CD14-positive monocyte (primary cell): ENCODE data around the gene ACTRT2. TPM values are rescaled to one million over a fixed set of nuclear protein-coding genes. Genes with fewer than 3 reads are reported as not detected.

ENCODE experiments used
- DNase-seq, 3 donors: peaks; one replicate each; pipeline ENCODE4 v3.0.0-alpha.2; 2011 to 2022
- H2AFZ ChIP-seq: 2 replicates; pipeline ENCODE4 v1.6.0; 2012; ENCODE audit warnings: mild to moderate bottlenecking, low read depth, low read length, inconsistent platforms; ENCODE audit not compliant: insufficient read depth, poor library complexity, severe bottlenecking
- H3K27ac ChIP-seq, 2 donors: 1 replicate in 1 of 2; 2 replicates in 1 of 2; pipeline ENCODE4 v1.5.1; 2012 to 2013; ENCODE audit warnings: low read length in 2 of 2, control low read depth in 1 of 2, inconsistent platforms in 1 of 2, low read depth in 1 of 2, mild to moderate bottlenecking in 1 of 2
- H3K27me3 ChIP-seq, 2 donors: one replicate each; pipeline versions ENCODE4 v1.6.0 to v1.6.1; 2011 to 2013; ENCODE audit warnings: low read length in 2 of 2; ENCODE audit not compliant: control insufficient read depth in 2 of 2, insufficient read depth in 2 of 2
- H3K36me3 ChIP-seq, 2 donors: replicated peaks in 1 of 2; 1 replicate in 1 of 2; 2 replicates in 1 of 2; pipeline versions ENCODE4 v1.5.1 to v1.6.1; 2012 to 2013; ENCODE audit warnings: low read length in 2 of 2, control low read depth in 1 of 2, inconsistent platforms in 1 of 2, mild to moderate bottlenecking in 1 of 2; ENCODE audit not compliant: insufficient read depth in 2 of 2, control insufficient read depth in 1 of 2
- H3K4me1 ChIP-seq, 2 donors: 1 replicate in 1 of 2; 2 replicates in 1 of 2; pipeline versions ENCODE4 v1.5.1 to v1.6.1; 2012 to 2013; ENCODE audit warnings: low read length in 2 of 2, control low read depth in 1 of 2, inconsistent platforms in 1 of 2, mild to moderate bottlenecking in 1 of 2, moderate library complexity in 1 of 2; ENCODE audit not compliant: insufficient read depth in 2 of 2, control insufficient read depth in 1 of 2
- H3K4me2 ChIP-seq: replicated peaks from 2 replicates; pipeline ENCODE3; 2012; ENCODE audit warnings: low read length, moderate library complexity, mild to moderate bottlenecking; ENCODE audit not compliant: poor library complexity, severe bottlenecking; ENCODE audit errors: extremely low read depth
- H3K4me3 ChIP-seq, 3 experiments: fragments of 200-600 bp in 1 of 3; sonication (generic) in 1 of 3; replicated peaks in 1 of 3; 1 replicate in 2 of 3; 2 replicates in 1 of 3; pipeline ENCODE4 v1.5.1; 2011 to 2013; ENCODE audit warnings: low read length in 3 of 3, mild to moderate bottlenecking in 3 of 3, control low read depth in 2 of 3, low read depth in 2 of 3, inconsistent platforms in 1 of 3, moderate library complexity in 1 of 3
- H3K79me2 ChIP-seq: 2 replicates; pipeline ENCODE4 v1.6.0; 2012; ENCODE audit warnings: mild to moderate bottlenecking, control low read depth, inconsistent platforms, low read length, moderate library complexity; ENCODE audit not compliant: insufficient read depth
- H3K9ac ChIP-seq: 2 replicates; pipeline ENCODE4 v1.6.0; 2017; ENCODE audit warnings: low read length, mild to moderate bottlenecking; ENCODE audit not compliant: insufficient read depth, poor library complexity, severe bottlenecking
- H3K9me3 ChIP-seq, 2 donors: replicated peaks in 1 of 2; 1 replicate in 1 of 2; 2 replicates in 1 of 2; pipeline versions ENCODE4 v1.5.1 to v1.6.1; 2012 to 2013; ENCODE audit warnings: low read length in 2 of 2, control low read depth in 1 of 2; ENCODE audit not compliant: control insufficient read depth in 1 of 2, insufficient read depth in 1 of 2
- H4K20me1 ChIP-seq: 2 replicates; pipeline ENCODE4 v1.6.0; 2012; ENCODE audit warnings: mild to moderate bottlenecking, low read length, control low read depth, moderate library complexity; ENCODE audit not compliant: insufficient read depth
- H3K27ac Mint-ChIP-seq, 7 donors: one replicate each; pipeline ENCODE4 v1.8.0; 2020; ENCODE audit warnings: mild to moderate bottlenecking in 7 of 7, mixed read lengths in 7 of 7, moderate library complexity in 6 of 7, inconsistent platforms in 2 of 7
- H3K27me3 Mint-ChIP-seq, 3 donors: one replicate each; pipeline ENCODE4 v1.8.0; 2021 to 2022; ENCODE audit warnings: low read depth in 3 of 3, mild to moderate bottlenecking in 3 of 3, mixed read lengths in 3 of 3, moderate library complexity in 3 of 3, inconsistent platforms in 1 of 3
- H3K36me3 Mint-ChIP-seq, 2 donors: one replicate each; pipeline ENCODE4 v1.8.0; 2020; ENCODE audit warnings: mixed read lengths in 2 of 2, inconsistent platforms in 1 of 2, mild to moderate bottlenecking in 1 of 2
- H3K4me1 Mint-ChIP-seq: one replicate; pipeline ENCODE4 v1.8.0; 2020; ENCODE audit warnings: mild to moderate bottlenecking, mixed read lengths
- H3K4me3 Mint-ChIP-seq, 2 donors: one replicate each; pipeline ENCODE4 v1.8.0; 2020; ENCODE audit warnings: mild to moderate bottlenecking in 2 of 2, mixed read lengths in 2 of 2, moderate library complexity in 1 of 2
- H3K9me3 Mint-ChIP-seq, 7 donors: one replicate each; pipeline ENCODE4 v1.8.0; 2020 to 2022; ENCODE audit warnings: mixed read lengths in 7 of 7, mild to moderate bottlenecking in 6 of 7, moderate library complexity in 6 of 7, inconsistent platforms in 2 of 7
- WGBS: methylation state at CpG from one replicate; pipeline ENCODE4 v1.1.5; 2013; ENCODE audit warnings: missing lambda C conversion rate; ENCODE audit not compliant: insufficient coverage; 5-methylcytosine and 5-hydroxymethylcytosine counted together
- intact Hi-C, 2 donors: fragments of 100-400 bp; cut with micrococcal nuclease; formaldehyde crosslinking; loops; one replicate each; pipeline versions ENCODE4 v1.15.0 to v1.15.1; 2023
- polyA plus RNA-seq, 3 donors: library from polyadenylated mRNA; depleted of rRNA in 1 of 3; unstranded in 2 of 3; stranded (reverse) in 1 of 3; fragments of 300-500 nt in 2 of 3; fragments of >200 nt in 1 of 3; fragmentation: Illumina TruSeq in 2 of 3; gene quantifications; 1 replicate in 2 of 3; 2 replicates in 1 of 3; pipeline ENCODE4 v1.2.3, GENCODE V29; 2012 to 2021
- TF ChIP-seq, protein P1 (sequence below): fragments of 200-600 bp; IDR thresholded peaks from one replicate; pipeline ENCODE4 v1.8.0; 2022; ENCODE audit warnings: antibody characterized with exemption, mild to moderate bottlenecking

Gene ACTRT2
- polyA plus RNA-seq, 3 donors: not detected

DNA sequence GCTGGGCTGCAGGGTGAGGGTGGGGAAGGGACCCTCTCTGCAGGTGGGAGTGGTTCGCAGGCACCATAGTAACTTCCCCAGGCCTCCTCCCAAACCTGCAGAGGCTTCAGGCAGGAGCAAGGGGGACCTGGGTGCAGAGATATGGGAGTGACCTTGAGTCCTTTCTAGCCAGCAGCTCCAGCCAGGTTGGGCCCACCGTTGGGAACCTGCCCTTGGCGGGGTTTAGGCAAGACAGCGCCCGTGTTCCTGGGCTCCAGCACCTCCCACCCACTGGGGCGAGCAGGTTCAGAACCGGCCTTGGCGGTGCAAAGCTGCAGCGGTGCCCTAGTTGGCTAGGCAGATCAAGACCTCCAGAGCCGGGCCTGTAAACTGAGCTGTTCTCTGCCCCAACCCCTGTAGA is 45.6 kb downstream of the ACTRT2 start:
- Histone ChIP-seq H2AFZ (no peak overlapping the region), H3K4me3 (no peak overlapping the region), H3K4me1 (peaks cover 0 to 10% of the 10 kb centered on the region in 2 donors), H3K27ac (no peak overlapping the region), H3K36me3 (no peaks in the 10 kb centered on the region), H4K20me1 (no peaks in the 10 kb centered on the region), H3K9ac (no peak overlapping the region), H3K27me3 (peaks cover 11 to 39% of the 10 kb centered on the region in 2 donors), H3K9me3 (peaks cover 0 to under 1% of the 10 kb centered on the region in 2 donors), H3K4me2 (no peak overlapping the region), H3K79me2 (no peaks in the 10 kb centered on the region)
- TF ChIP-seq, protein P1, sequence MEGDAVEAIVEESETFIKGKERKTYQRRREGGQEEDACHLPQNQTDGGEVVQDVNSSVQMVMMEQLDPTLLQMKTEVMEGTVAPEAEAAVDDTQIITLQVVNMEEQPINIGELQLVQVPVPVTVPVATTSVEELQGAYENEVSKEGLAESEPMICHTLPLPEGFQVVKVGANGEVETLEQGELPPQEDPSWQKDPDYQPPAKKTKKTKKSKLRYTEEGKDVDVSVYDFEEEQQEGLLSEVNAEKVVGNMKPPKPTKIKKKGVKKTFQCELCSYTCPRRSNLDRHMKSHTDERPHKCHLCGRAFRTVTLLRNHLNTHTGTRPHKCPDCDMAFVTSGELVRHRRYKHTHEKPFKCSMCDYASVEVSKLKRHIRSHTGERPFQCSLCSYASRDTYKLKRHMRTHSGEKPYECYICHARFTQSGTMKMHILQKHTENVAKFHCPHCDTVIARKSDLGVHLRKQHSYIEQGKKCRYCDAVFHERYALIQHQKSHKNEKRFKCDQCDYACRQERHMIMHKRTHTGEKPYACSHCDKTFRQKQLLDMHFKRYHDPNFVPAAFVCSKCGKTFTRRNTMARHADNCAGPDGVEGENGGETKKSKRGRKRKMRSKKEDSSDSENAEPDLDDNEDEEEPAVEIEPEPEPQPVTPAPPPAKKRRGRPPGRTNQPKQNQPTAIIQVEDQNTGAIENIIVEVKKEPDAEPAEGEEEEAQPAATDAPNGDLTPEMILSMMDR: no peak
- Mint-ChIP-seq H3K27ac (no peak overlapping the region), H3K36me3 (peaks cover 0 to 2% of the 10 kb centered on the region in 2 donors), H3K9me3 (peaks cover 0 to 9% (median 2%) of the 10 kb centered on the region in 7 donors), H3K4me3 (peak overlapping the region in 1 of 2 donors; percentile 67), H3K4me1 (peaks cover 5% of the 10 kb centered on the region), H3K27me3 (peaks cover 35 to 59% (median 37%) of the 10 kb centered on the region in 3 donors)
- intact Hi-C loops: no loop called here
- no peak for DNase-seq
- WGBS: 79% methylated on average over 6 of the region's 10 CpGs

DNA sequence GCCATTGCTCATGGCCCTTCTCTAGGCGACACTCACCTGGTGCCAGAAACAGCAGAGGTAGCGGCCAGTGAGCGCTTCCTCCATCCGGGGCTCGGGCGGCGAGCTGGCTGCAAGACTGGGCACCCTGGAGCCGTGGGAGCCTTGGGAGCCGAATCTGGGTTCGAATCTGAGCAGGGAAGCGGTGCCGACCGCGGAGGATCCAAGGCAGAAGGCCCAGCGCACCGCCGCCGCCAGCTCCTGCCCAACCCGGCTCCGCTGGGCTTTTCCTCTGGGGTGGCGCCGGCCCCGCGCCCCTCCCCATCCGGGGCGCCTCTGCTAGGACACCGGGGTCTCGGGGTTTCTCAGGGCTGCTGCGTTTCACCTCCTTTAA is 46.0 kb downstream of the ACTRT2 start:
- H3K27ac Mint-ChIP-seq: no peak overlapping the region
- Histone ChIP-seq H3K27me3 (peaks cover 14 to 43% of the 10 kb centered on the region in 2 donors), H3K27ac (no peak overlapping the region), H3K9me3 (peaks cover 0 to 5% of the 10 kb centered on the region in 2 donors), H3K4me2 (no peak overlapping the region), H4K20me1 (no peaks in the 10 kb centered on the region), H3K36me3 (no peaks in the 10 kb centered on the region), H3K79me2 (no peaks in the 10 kb centered on the region), H3K4me3 (no peak overlapping the region), H3K9ac (no peak overlapping the region), H3K4me1 (peaks cover 0 to 10% of the 10 kb centered on the region in 2 donors), H2AFZ (no peak overlapping the region)
- peaks cover 0 to 9% (median 2%) of the 10 kb centered on the region in 7 donors for H3K9me3 Mint-ChIP-seq
- 43% methylated on average over 28 of the region's 29 CpGs for WGBS
- H3K36me3 Mint-ChIP-seq: peaks cover 0 to 2% of the 10 kb centered on the region in 2 donors
- DNase-seq: no peak
- peaks cover 40 to 64% (median 41%) of the 10 kb centered on the region in 3 donors for H3K27me3 Mint-ChIP-seq
- H3K4me3 Mint-ChIP-seq: peak overlapping the region in 1 of 2 donors; percentile 67
- peaks cover 5% of the 10 kb centered on the region for H3K4me1 Mint-ChIP-seq
- intact Hi-C loops: no loop called here
- TF ChIP-seq, protein P1: no peak
